ENCODE data around the gene DNAH2.

- TF ChIP-seq CTCF (IDR thresholded peaks at IDR 0.05) (peak in 6 of 12 donors; percentile 6 to 22 (median 10)), POLR2A (IDR thresholded peaks at IDR 0.05) (no peak)
Measured at GRCh38 chr17:7833795-7834541, 116.4 kb downstream of the DNAH2 start, which contains the start of gene KDM6B.
